Spinal cord (tissue), 10 donors: Measurements from ENCODE around the gene SH3GL2. TPM values are rescaled to one million over a fixed set of nuclear protein-coding genes. Genes with fewer than 3 reads are reported as not detected.

Experiments used
- DNase-seq, 6 donors: peaks; one replicate each; pipeline versions ENCODE4 v3.0.0 to v3.0.0-alpha.2; 2013 to 2015; ENCODE audit warnings: low spot score in 6 of 6, low read depth in 4 of 6
- H3K27ac ChIP-seq: one replicate; pipeline ENCODE4 v1.5.1; 2013; ENCODE audit warnings: low read depth, low read length, control low read depth
- H3K27me3 ChIP-seq: one replicate; pipeline ENCODE4 v1.6.1; 2013; ENCODE audit warnings: low read length; ENCODE audit not compliant: control insufficient read depth, insufficient read depth
- H3K36me3 ChIP-seq: one replicate; pipeline ENCODE4 v1.6.1; 2013; ENCODE audit warnings: low read length; ENCODE audit not compliant: control insufficient read depth, insufficient read depth
- H3K4me1 ChIP-seq: one replicate; pipeline ENCODE4 v1.6.1; 2013; ENCODE audit warnings: low read length; ENCODE audit not compliant: control insufficient read depth, insufficient read depth
- H3K4me3 ChIP-seq: one replicate; pipeline ENCODE4 v1.5.1; 2013; ENCODE audit warnings: low read depth, low read length, control low read depth
- H3K9me3 ChIP-seq: one replicate; pipeline ENCODE4 v1.6.1; 2013; ENCODE audit warnings: low read length; ENCODE audit not compliant: control insufficient read depth, insufficient read depth
- WGBS: methylation state at CpG from one replicate; pipeline ENCODE4 v1.1.5; 2013; ENCODE audit warnings: missing lambda C conversion rate; ENCODE audit not compliant: insufficient coverage; 5-methylcytosine and 5-hydroxymethylcytosine counted together
- polyA plus RNA-seq, 2 donors: library from polyadenylated mRNA; unstranded; fragments of 120-200 nt; gene quantifications; one replicate each; pipeline ENCODE4 v1.2.1, GENCODE V29; 2013; ENCODE audit not compliant: insufficient read length in 2 of 2
- total RNA-seq, 2 donors: library from RNA; depleted of rRNA in 1 of 2; stranded (reverse); fragments of 120-200 nt in 1 of 2; fragments of >200 nt in 1 of 2; gene quantifications; one replicate each; pipeline versions ENCODE4 v1.2.3 to v1.2.4, GENCODE V29; 2013 to 2014
- donor health status: healthy.

The SH3GL2 gene
- total and polyA plus RNA-seq, 4 donors: 20.1 to 72.3 (median 60.7) TPM

GRCh38 chr9:17829812-17830385 is 251.0 kb downstream of the SH3GL2 start:
- no peak for DNase-seq
- no peaks in the 10 kb centered on the region for H3K36me3 ChIP-seq
- WGBS: 81% methylated on average over 4 of the region's 4 CpGs

DNA sequence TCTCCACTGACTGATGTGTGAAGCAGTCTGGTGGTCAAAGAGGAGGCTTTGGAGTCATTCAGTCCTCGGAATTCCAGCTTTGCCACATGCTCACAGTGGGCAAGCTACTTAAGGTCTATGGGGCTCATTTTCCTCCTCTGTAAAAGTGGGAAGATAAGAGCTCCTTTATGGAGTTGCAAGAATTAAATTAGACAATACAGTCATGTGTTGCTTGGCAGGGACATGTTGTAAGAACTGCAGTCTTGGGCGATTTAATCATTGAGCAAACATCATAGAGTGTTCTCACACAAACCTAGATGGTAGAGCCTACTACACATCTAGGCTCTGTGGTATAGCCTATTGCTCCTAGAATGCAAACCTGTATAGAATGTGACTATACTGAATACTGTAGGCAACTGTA is 253.9 kb downstream of the SH3GL2 start:
- no peak for DNase-seq
- Histone ChIP-seq H3K36me3 (no peaks in the 10 kb centered on the region), H3K9me3 (no peaks in the 10 kb centered on the region), H3K4me3 (no peak overlapping the region), H3K27ac (no peak overlapping the region), H3K27me3 (no peaks in the 10 kb centered on the region), H3K4me1 (no peaks in the 10 kb centered on the region)
- WGBS: no CpG with 5 or more reads among the region's 2 CpGs

More at GRCh38 chr9:17829812-17830385, 251.0 kb downstream of the SH3GL2 start:
- Histone ChIP-seq H3K27ac (no peak overlapping the region), H3K4me1 (no peaks in the 10 kb centered on the region), H3K9me3 (no peaks in the 10 kb centered on the region), H3K4me3 (no peak overlapping the region), H3K27me3 (no peaks in the 10 kb centered on the region)

DNA sequence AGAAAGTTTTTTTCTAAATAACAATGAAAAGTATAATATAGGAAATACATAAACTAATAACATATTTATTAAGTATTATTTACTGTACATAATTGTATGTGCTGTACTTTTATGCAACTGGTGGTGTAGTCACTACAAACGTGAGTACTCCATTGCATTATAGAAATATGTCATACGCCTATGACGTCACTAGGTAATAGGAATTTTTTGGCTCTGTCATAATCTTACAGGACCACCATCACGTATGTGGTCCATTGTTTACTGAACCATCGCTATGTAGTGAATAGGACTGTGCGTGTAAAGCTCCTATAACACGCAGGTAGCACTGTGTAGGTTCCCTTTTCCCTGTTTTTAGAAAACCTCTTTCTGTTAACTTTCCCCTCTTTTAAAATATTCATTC is 255.0 kb downstream of the SH3GL2 start:
- Histone ChIP-seq H3K9me3 (no peaks in the 10 kb centered on the region), H3K27ac (no peak overlapping the region), H3K36me3 (no peaks in the 10 kb centered on the region), H3K4me3 (no peak overlapping the region), H3K4me1 (no peaks in the 10 kb centered on the region), H3K27me3 (no peaks in the 10 kb centered on the region)
- DNase-seq: no peak
- WGBS: no CpG with 5 or more reads among the region's 7 CpGs

- 66% methylated on average over 2 of the region's 4 CpGs for WGBS
- no peaks in the 10 kb centered on the region for H3K4me1 ChIP-seq
- no peaks in the 10 kb centered on the region for H3K9me3 ChIP-seq
- H3K27ac ChIP-seq: no peak overlapping the region
- H3K36me3 ChIP-seq: no peaks in the 10 kb centered on the region
- no peak overlapping the region for H3K4me3 ChIP-seq
- H3K27me3 ChIP-seq: no peaks in the 10 kb centered on the region
- no peak for DNase-seq
Measured at GRCh38 chr9:17837965-17838364, 259.1 kb downstream of the SH3GL2 start.

DNA sequence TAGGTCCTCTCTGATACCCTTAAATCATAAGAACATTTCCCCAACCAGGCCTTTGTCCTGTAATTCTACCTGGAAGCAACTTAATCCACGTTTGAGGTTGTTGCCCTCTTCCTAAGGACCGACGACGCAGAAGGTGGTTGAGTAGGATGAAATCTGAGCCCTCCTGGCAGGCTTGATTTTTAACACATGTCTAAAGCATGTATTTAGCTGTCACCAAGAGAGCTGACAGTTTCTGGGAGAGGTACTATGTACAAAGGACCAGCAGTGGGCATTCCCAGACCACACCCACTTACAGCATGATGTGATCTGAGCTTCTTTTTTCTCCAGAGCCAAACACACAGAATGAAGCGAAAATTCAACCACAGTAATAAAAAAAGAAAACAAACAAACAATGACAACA is 260.9 kb downstream of the SH3GL2 start:
- Histone ChIP-seq H3K27ac (no peak overlapping the region), H3K9me3 (no peaks in the 10 kb centered on the region), H3K4me3 (no peak overlapping the region), H3K27me3 (no peaks in the 10 kb centered on the region), H3K4me1 (no peaks in the 10 kb centered on the region), H3K36me3 (no peaks in the 10 kb centered on the region)
- WGBS: no CpG with 5 or more reads among the region's 5 CpGs
- DNase-seq: no peak

GRCh38 chr9:17843236-17843635 is 264.4 kb downstream of the SH3GL2 start:
- no peak overlapping the region for H3K4me3 ChIP-seq
- H3K27me3 ChIP-seq: no peaks in the 10 kb centered on the region
- no peaks in the 10 kb centered on the region for H3K4me1 ChIP-seq
- WGBS: 100% methylated on average over 1 of the region's 1 CpG
- H3K27ac ChIP-seq: no peak overlapping the region
- H3K36me3 ChIP-seq: no peaks in the 10 kb centered on the region
- DNase-seq: no peak
- no peaks in the 10 kb centered on the region for H3K9me3 ChIP-seq
